Upper lobe of left lung (tissue), 4 donors: ENCODE measurements around the gene DNAI1.

ENCODE experiments used
- CTCF ChIP-seq, 6 experiments: fragments of 450-650 bp in 4 of 6; fragments of 200-600 bp in 2 of 6; sonication (generic) in 2 of 6; IDR thresholded peaks; one replicate each; pipeline ENCODE4 v1.5.1; 2016 to 2019; ENCODE audit warnings: antibody characterized with exemption in 6 of 6
- EP300 ChIP-seq, 4 donors: sonication (generic); formaldehyde crosslinking; IDR thresholded peaks; one replicate each; pipeline ENCODE4 v1.5.1; 2017; ENCODE audit warnings: antibody characterized with exemption in 4 of 4, control low read depth in 2 of 4
- POLR2A ChIP-seq, 4 donors: fragments of 450-650 bp; IDR thresholded peaks; one replicate each; pipeline ENCODE4 v1.5.1; 2016 to 2017; ENCODE audit warnings: antibody characterized with exemption in 4 of 4, mild to moderate bottlenecking in 2 of 4
- POLR2AphosphoS5 ChIP-seq, 2 donors: sonication (generic); formaldehyde crosslinking; IDR thresholded peaks; one replicate each; pipeline ENCODE4 v1.5.1; 2017; ENCODE audit warnings: antibody characterized with exemption in 2 of 2

- TF ChIP-seq CTCF (IDR thresholded peaks at IDR 0.05) (no peak), EP300 (IDR thresholded peaks at IDR 0.05) (no peak), POLR2AphosphoS5 (IDR thresholded peaks at IDR 0.05) (no peak), POLR2A (IDR thresholded peaks at IDR 0.05) (no peak)
Measured at GRCh38 chr9:34502471-34502870, 43.9 kb downstream of the DNAI1 start.
